ENCODE results near the gene ACTR3C.
"Not testable (repeated sequence)": the region's sequence is repeated elsewhere in the genome, so short reads cannot be mapped to it uniquely, and the experiment has no call there.

ACTR3C gene

DNA sequence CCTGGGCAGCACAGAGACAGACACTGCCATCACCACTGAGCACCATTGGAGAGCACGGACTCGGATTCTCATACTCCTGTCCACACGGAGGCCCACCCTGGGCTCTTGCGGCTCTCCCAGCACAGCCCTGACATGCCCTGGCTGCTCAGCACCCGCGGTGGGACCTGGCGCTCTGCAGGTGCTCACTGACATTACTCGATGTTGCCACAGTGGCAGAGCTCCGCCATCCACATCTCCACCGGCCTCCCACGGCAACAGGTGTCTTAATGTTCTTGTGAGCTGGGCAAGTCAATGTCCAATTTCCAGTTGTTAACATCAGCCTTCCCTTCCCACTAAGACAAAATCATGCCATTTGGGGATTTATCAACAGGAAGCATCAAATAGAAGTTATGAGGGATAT, 45.0 kb downstream of the ACTR3C start:
- not testable (repeated sequence) for DNase-seq

DNA sequence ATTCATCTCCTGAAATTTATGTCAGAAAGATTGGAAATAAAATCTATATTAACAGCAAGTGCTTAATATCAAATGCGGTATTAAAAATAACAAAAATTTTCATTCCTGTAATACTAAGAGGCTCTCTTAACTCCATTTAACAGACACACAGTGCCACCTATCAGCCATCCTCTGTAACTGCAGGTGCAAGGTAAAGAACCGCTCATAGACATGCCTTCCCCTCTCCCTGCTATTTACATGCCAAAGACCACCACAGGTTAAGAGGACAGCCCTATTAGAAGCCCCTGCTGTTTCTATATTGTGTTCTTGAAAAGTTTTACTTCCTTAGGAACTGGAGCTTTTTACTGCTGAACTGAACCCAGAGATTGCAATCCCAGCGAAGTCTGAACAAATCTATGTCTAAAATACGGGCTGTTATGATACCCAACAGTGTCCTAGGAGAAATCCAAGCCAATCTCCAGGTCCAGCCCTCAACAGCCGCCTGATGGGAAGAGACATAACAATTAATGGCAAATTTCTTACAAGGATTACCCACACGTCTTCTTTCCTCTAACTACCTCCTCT, 47.1 kb downstream of the ACTR3C start:
- DNase-seq = peak; percentile 50 to 51

DNA sequence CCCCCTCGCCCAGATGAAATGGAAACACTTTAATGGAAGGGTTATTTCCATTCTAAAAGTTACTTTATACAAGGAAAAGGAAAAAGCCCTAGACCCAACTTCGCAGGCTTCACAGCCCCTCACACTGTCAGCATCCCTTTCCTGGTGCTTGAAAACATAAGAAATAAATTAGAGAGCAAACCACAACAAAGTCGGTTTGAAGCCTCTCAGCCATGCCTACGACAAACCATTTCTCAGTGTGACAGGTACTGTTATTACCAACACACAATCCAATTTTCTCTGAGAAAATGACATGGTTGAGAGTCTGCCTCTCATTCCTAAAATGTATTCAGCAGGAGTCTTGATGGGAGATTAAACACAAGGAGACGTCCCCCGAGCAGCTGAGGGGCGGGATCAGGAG, 51.4 kb downstream of the ACTR3C start:
- not testable (repeated sequence) for DNase-seq

DNA sequence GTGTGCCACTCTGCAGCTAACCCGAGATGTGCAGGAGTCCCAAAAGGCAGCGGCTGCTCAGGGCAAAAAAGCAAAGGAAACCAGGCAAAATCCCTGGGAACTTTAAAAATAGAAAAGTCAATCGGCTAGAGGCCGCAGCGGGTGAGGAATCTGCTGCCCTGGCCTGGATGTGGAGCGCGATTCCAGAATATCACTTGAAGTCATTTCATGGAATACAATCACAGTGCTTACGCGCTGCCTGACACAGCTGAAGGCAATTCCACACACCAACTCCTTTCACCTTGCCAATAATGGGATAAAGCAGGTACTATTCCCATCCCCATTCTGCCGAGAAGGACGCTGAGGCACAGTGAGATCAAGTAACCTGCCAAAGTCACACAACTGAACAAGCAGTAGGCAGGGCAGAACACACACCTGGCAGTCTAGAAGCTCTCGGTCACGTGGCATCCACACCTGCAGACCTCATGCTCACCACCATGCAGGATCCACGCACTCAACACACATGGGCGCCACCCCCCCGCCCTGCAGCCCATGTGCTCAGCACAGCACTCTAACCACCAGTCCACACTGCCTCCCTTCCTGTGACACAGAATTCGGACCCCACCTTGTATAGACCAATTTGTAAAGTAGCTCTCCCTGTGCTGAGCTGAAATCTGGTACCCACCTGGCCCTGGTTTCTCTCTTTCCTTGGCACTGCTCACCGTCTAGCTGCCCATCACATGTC, 53.1 kb downstream of the ACTR3C start:
- not testable (repeated sequence) for DNase-seq

DNA sequence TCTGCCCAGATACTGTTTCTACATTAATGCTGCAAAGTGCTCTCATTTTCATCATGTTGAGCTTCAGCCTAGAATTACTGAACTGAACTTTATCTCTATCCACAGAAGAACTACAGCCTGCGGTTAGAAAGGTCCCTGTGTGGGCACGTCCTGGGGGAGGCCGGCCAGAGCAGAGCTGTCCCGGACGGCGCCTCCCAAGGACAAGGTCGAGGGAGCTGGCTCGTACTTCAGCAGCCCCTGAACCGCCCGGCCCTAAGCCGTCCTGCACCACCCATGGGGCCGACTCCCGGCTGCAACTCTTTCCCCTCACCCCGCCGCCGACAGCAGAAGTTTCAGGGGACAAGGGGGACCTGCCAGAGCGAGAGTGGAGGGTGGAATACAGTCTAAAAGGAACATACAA, 54.5 kb downstream of the ACTR3C start:
- not testable (repeated sequence) for DNase-seq

DNA sequence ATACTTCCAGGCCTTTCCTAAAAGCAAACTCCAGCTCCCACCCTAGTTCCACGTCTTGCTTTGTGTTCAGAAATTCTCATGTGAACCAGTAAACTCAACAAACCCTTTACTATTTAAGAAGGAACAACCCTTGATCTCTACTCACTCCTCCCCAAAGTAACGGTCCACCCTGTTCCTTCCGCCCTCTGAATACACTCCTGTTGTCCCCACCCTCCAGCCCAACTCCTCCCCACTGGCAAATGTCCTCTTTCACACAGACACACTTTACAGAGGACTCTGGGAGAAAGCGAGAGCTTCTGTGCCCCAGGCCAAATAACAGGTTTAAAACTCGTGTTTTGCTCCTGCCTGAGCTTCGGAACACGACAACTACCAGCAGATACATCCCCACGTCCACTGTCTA, 55.1 kb downstream of the ACTR3C start:
- DNase-seq = not testable (repeated sequence)

DNA sequence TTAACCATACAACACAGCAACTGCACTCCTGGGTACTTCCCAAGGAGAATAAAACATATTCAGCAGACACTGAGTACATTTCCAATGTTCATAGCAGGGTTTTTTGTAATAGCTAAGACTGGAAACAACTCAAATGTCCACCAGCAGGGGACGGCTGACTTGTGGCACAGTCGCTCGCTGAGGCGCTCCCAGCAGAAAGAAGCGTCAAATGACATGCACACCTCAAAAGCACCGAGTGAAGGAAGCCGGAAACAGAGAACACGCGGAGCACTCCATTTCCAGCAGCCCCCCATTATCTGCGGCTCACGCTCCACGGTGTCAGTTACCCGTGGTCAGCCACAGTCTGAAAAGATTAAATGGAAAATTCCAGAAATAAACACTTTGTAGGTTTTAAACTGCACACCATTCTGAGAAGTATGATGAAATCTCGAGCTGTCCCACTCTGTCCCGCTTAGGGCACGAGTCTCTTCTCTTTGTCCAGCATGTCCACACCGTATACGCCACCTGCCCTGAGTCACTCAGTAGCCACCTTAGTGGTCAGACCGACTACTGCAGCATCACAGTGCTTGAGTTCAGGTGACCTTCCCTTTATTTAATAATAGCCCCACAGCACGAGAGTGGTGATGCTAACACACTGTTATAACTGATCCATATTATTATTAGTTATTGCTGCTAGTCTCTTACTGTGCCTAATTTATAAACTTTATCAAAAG, 56.2 kb downstream of the ACTR3C start:
- not testable (repeated sequence) for DNase-seq

DNA sequence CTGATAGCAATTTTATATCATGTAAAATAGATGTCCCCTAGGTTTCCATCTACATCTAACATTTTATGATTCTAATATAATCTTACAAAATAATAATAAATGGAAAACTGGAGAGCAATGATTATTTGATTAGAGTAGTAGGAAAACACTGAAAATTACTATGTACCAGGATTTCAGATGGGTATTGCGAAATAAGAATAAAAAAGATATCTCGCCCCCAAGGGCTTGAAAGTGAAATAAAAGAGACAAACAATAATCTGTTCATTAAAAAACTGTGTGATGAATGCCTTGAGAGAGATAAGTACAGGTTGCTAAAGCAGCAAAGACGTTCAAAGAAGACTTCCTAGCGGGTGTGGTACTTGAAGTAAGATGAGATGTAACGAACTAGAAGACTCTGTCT, 60.7 kb downstream of the ACTR3C start:
- DNase-seq = not testable (repeated sequence)

DNA sequence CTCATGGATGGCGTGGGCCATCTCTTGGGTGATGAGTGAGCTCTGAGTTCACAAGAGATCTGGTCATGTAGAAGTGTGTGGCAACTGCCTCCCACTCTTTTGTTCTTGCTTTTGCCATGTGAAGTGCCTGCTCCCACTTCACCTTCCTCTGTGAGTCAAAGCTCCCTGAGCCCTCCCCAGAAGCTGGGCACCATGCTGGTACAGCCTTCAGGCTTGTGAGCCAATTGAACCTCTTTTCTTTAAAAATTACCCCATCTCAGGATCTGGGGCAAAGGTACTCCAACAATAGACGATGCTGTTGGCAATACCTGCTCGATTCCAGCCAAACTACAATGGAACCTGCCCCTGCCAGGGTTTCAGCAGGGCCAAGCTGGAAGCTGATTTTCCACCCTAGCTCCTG, 75.6 kb downstream of the ACTR3C start:
- peak; percentile 9 to 41 for DNase-seq

DNA sequence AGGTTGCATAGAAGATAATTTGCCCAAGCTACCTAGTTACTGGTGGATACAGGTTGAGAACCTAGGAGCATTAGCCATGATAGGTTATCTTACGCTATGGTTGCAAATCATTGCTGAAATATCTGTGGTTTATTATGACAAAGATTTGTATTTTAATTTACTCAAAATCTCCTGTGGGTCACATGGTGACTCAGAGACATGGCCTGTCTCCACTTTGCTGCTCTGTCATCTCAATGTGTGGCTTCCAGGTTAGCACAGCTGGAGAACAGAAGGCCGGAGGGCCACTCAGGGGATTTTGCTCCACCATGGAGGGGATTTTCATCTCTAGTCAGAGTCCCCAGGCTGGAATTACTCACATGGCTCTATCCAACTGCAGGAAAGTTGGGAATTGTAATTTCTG, 78.1 kb downstream of the ACTR3C start:
- not testable (repeated sequence) for DNase-seq

DNA sequence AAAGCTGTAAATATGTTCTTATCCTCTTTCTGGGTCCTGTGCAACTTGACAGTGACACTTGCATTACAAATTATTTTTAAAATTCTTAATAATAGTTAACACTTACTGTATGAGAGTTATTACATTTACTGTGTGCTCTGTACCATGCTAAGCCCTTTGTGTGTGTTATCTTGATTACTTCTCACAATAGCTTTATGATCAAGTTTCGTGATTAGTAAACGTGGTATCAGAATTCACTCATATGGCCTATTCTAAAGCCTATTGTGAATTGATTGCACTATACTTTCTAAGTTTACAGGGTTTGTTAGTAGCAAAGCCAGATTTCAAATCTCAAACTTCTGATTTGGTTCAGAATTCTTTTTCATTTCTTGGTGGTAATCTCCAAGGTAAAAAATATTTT, 80.4 kb downstream of the ACTR3C start:
- not testable (repeated sequence) for DNase-seq

DNA sequence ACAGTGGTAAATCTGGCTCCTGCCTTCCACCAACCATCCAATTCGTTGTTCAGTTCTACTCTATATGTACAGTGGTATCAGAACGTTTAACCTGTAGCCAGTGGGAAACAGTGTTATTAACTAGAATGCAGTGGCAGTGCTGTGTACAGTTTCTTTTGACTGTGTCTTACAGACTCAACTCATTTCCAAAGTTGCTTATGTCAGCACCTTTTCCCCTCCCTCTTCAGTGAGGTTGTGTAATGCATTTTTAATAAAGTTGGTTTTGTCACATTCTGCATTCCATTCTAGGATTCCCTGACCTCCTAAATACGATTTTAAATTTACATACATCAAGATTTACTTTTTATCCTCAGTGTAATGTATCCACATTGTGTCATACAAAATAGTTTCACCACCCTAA, 97.9 kb downstream of the ACTR3C start:
- not testable (repeated sequence) for DNase-seq

DNA sequence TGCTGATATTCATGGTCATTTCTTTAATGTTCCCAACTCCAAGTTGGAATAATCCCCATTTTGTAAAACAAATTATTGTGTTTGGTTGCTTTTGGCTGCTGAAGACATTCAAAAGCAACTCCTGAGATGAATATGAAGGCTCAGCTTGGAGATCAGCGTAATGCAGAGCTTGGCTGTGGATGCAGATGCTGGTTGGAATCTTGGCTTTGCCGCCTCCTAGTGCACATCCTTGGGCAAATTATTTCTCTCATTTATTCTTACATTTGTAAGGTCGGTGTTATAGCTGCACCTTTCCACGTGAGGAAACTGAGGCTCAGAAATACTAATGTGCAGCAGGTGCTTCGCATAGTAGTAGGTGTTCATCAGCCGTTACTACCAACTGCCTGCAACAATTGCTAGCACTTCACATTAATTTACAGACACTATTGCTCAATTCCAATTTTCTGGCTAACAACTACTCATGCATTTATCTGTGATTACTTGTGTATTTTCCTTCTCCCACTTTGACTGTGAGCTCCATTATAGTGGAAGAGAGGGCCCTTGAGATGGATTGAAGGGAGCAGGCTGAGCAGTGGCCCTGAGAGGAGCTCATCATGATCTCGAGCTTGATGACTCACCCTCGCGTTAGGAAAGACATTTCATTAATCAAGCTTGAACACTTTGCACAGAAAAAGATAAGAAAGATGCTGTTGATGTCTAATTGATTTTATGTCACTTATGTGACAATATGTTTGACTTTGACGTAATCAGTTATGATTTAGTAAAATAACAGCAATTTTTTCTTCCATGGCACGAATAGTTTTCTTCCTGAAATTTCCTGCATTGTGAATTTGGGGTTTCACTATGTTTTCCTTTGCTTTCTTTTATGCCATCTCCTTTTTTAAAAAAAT, 101.0 kb downstream of the ACTR3C start:
- peak in 1 of 2 donors; percentile 8 for DNase-seq

DNA sequence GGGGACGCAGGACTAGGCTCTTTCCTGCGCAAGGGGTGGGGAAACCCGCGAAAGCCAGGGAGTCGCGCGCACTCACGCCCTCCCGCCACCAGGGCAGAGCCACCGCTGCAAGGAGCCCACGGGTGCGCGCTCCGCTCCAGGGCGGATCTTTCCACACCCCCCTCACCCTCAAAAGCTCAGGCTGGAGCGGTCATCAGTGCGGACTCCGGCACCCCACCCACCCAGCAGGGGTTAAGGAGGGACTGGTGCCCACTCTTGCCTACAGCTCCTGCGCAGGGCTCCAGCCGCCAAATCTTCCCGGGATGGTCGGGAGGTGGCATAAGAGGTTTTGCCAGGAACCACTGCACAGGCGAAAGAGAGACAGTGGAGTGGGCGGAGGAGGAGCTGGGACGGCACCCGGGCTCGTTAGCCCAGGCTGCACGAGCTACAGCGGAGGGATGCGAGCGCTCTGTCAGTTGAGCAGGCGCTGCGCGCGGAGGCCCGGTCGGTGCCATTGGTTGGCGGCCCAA, 102.6 kb downstream of the ACTR3C start:
- not testable (repeated sequence) for DNase-seq

DNA sequence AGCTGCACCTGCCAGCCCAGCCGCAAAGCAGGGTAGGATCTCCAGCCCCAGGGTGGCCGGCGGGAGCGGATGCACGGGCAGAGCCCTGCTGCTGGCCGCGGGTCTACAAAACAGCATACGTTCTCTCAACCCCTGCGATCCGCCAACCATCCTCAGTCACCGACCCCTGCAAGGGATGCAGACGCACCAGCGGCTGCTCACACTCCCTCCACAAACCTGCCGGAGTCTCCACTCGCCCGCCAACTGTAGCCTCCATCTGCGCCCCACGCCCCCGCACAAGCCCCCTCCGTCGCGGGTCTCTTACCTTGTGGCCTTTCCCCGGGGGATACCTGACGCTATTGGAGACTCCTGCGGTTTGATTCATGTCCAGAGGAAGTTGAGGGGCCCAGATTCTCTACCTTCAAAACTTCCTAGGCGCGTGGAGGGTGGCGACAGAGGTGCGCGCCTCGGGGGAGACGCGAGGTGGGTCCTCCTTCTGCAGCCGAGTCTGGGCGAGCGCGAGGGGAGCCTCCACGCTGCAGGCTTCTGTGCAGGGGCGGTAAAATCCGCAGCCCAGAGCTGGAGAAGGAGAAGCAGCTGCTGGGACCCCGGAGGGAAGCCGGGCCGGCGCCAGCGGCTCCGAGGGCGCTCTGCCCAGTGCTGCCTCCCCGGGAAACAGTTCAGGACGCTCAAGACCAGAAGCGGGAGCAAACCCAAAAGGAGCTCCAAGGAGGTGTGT, 103.2 kb downstream of the ACTR3C start:
- DNase-seq = not testable (repeated sequence)

DNA sequence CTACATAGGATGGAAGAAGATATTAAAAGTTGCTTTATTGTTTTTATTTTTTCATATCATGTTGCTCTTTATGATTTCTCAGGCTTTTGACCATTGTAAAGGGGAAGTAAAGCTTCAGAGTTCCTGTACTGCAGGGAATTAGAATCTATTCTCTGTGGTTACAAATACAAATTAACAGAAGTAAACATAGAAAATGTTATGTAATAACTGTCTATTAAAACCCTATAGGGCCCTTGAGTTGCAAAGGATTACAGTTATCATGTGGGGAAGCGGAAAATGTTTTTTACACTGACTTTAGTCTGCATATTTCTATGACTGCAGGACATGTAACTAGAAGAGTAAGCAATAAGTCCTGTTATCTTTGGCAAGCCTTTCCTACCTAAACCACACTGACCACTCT, 116.5 kb downstream of the ACTR3C start:
- DNase-seq = peak; percentile 36 to 76

DNA sequence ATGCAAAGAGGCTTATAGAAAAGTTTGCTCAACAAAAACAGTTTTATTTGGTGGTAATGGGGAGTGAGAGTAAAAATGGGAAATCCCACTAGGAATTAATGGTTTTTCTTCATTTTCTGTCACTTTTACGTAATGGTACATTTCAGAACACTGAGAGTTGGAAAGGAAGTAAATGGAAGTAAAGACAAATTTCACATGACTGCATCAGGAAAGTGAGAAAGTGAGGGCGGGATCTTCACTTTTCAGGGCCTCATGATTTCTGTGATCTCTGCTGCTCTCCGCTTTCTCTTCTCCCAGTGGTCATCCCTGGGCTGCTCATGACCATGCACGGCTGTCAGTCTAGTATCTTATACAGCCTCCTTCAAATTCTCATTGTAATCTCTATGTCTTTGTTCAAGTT, 117.5 kb downstream of the ACTR3C start:
- DNase-seq = peak in 1 of 2 donors; percentile 5

DNA sequence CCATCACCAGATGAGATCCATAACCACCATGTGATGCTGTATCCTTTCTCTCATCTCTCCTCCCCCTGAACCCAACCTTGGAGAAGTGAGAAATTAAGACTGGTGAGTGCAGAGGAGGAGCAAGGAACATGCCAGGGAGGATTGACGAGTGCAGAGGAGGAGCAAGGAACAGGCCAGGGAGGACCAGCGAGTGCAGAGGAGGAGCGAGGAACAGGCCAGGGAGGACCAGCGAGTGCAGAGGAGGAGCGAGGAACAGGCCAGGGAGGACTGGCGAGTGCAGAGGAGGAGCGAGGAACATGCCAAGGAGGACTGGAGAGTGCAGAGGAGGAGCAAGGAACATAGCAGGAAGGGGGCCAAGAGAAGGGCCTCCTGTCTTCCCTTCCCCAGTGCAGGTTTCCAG, 118.8 kb downstream of the ACTR3C start:
- DNase-seq = not testable (repeated sequence)

DNA sequence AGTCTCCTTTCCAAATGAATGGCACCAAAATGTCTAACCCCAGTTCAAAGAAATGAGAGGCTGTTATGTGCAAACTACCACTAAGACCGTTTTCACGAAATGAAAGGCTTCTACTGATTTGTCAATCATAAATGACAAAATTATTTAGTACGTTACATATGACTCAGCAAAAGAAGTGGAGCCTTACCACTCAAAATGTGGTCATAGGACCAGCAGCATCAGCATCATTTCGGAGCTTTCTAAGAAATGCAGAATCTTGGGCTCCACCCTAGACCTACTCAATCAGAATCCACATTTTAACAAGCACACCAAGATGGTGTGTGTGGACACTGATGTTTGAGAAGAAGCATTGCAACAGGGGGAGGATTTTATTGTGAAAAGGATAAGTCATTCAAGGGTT, 120.5 kb downstream of the ACTR3C start:
- peak; percentile 25 to 72 for DNase-seq

Data from inflammatory macrophage (primary cell).